ENCODE data around the gene PIGL.
A peak's percentile ranks its signal among the peaks of the same experiment; 100 is the strongest.
"Not testable (repeated sequence)": the region's sequence is repeated elsewhere in the genome, so short reads cannot be mapped to it uniquely, and the experiment has no call there.

The PIGL gene

DNA sequence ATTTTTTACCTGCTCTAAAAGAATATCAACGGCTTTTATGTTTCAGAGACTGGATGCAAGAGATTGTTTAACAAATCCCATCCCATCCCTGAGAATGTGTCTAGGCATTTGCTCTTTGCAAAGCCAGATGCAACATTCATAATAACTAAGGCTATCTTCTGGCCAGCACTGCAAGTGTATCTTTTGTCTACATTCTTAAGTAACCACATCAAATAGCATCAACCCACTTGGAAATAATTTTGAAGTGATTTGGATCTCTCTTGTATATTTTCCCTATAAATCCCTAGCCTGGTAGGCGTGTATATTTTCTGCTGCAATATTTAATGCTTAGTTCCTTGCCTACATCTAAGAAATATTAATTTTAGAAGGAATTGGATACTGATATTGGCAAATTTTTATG lies 64.3 kb downstream of the PIGL start:
- no peak for DNase-seq

DNA sequence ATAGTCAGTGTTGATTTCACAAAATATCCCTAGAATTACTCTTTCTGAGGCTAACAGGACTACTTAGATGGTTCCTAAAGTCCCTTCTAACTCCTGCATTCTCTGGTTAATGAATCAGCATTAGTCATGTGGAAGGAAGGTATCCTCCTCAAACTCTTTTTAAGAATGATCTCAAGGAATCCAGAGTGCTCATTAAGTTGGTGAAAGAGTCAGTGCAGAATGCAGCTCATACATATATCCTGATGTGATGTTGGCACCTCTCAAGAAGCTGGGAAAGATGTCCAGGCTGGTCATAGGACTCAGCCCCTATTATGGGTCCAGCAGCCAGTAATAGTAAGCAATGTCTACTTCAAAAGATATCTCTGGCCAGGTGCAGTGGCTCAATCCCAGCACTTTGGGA lies 65.5 kb downstream of the PIGL start:
- no peak for DNase-seq

DNA sequence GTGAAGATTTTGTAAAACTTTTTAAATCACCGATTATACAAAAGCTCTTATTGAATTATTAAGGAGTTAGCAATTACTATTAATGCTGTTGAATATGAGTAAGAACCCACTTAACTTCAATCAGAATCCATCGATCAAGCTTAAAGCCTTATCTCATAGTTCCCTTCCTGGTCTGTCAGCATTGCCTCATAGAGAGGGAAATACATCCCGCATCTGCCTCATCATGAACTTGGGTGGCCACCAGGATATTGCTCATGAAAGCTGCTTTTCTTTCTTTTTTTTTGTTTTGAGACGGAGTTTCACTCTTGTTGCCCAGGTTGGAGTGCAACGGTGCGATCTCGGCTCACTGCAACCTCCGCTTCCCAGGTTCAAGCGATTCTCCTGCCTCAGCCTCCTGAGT lies 66.7 kb downstream of the PIGL start:
- no peak for DNase-seq

DNA sequence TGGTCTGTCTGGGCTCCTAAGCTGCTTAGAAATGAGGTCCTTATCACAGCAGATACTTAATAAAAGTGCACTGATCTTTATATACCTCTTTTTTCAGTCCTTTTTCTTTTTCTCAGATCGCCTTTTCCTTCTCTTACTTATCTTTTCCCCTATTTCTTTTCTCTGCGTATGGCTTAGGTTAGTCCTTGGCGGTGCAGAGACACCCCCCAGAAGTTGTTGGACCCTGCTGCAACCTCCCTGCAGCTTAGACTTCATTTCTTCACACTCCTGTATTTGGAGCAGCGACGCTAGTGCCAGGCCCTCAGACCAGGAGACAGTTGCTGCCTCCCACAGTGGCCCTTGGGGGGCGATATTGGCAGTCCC lies 68.6 kb downstream of the PIGL start:
- DNase-seq, result no peak

GRCh38 chr17:16286009-16286946 lies 69.3 kb downstream of the PIGL start:
- peak; percentile 84 to 87 for DNase-seq

- DNase-seq, result peak; percentile 38 to 40
Observed at GRCh38 chr17:16286947-16287562, 70.0 kb downstream of the PIGL start.

GRCh38 chr17:16287563-16288027 lies 70.6 kb downstream of the PIGL start:
- no peak for DNase-seq

DNA sequence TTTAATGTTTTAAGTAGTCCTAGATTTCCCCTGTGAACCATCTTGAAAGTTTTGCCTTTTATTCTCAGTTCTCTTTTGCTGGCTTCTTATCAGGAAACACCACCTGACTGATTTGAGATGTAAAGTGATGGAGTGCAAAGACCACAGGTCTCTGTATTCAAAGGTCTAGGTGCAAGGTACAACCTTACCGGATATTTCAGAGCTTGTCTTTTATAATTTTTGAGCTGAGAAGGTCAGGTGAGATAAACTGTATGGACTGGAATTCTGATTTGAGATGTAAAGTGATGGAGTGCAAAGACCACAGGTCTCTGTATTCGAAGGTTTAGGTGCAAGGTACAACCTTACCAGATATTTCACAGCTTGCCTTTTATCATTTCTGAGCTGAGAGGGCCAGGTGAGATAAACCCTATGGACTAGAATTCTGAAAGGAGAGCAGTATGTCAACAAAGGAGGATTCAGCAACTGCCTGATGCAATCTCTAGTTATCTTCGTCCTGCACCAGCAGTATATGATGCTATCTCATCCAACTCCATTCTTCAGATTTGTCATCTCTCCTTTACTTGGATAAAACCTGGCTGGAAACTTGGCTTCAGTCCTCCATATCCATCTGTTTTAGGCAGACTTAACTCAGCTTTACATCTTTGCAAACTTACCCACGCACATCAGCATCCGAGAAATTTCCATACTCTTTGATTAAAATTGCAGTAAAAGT lies 72.0 kb downstream of the PIGL start:
- no peak for DNase-seq

- no peak for DNase-seq
Observed at GRCh38 chr17:16293931-16294330, 76.9 kb downstream of the PIGL start.

GRCh38 chr17:16294560-16294959 lies 77.5 kb downstream of the PIGL start:
- no peak for DNase-seq

DNA sequence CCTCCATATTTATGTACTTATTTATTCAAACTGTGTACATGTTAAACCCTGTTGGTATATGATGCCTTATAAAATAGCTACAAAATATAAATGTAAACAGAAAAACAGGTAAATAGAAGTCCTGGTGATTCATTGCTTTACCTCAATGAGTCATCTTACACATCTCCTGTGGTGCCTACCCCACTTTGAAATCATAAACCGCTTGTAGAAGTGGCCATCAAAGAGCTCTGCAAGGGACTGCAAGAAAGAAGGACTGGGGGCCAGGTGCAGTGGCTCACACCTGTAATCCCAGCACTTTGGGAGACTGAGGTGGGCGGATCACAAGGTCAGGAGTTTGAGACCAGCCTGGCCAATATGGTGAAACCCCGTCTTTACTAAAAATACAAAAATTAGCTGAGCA lies 79.1 kb downstream of the PIGL start:
- not testable (repeated sequence) for DNase-seq

DNA sequence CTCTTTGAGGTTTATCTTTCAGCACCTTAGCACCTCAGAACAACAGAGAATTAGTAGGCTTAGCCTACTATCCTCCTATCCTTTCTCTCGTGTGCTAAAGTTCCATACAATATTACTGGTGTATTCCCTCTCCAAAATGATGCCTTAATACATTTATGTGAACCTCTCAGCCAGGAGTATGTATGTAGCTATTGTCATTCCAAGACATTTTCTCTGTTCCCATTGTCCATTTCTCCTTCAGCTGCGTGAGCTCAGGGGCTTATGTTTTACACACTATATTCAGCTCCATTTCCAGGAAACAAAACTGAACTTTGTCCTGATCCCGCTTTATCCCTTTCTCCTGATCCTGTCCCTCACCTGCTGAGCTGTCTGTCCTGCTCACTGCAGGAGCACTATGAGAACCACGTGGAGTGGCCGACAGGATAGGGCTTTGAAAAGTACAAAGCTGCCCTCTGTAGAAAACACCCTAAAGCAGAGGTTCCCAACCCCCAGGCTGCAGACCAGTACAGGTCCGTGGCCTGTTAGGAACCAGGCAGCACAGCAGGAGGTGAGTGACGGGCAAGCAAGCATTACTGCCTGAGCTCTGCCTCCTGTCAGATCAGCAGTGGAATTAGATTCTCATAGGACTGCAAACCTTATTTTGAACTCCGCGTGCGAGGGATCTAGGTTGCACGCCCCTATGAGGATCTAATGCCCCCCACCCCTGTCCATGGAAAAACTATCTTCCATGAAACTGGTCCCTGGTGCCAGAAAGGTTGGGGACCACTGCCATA lies 80.5 kb downstream of the PIGL start:
- no peak for DNase-seq

DNA sequence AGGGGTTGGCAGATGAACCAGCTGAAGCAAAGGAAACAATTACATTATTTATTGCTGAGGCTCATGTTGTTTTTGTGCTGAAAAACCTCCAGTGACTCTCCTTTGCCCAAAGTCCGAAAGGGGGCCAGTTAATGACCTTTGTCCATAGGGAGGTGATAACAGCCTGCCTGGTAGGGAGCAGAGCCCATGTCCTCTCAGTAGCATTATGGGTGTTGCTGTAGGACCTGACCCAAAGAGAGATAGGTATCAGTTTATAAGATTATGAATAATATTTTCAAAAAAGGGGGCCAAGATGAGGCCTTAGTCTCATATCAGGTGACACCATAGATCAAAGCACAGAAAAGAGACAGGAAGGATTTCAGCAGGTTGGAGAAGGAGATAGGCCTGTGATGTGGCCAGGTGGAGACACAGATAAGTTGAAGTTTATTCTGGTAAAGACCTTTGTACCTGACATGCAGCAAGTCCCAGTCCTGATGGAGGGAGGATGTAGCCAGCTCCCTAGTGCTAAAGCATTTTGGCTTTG lies 81.2 kb downstream of the PIGL start:
- no peak for DNase-seq

DNA sequence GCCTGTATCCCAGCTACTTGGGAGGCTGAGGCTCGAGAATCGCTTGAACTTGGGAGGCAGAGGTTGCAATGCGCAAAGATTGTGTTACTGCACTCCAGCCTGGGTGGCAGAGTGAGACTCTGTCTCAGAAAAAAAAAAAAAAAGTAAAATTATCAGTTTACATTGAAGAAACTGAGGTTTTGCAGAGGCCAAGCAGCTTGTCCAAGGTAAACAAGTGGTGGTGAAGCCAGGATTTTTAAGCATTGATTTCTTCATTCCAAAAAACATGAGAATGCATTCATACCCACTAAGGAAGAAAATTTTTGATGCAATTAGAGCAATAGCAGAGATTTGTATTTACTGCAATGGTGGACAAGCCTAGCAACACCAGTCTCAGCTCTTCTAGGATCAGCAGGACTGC lies 83.5 kb downstream of the PIGL start:
- no peak for DNase-seq

DNA sequence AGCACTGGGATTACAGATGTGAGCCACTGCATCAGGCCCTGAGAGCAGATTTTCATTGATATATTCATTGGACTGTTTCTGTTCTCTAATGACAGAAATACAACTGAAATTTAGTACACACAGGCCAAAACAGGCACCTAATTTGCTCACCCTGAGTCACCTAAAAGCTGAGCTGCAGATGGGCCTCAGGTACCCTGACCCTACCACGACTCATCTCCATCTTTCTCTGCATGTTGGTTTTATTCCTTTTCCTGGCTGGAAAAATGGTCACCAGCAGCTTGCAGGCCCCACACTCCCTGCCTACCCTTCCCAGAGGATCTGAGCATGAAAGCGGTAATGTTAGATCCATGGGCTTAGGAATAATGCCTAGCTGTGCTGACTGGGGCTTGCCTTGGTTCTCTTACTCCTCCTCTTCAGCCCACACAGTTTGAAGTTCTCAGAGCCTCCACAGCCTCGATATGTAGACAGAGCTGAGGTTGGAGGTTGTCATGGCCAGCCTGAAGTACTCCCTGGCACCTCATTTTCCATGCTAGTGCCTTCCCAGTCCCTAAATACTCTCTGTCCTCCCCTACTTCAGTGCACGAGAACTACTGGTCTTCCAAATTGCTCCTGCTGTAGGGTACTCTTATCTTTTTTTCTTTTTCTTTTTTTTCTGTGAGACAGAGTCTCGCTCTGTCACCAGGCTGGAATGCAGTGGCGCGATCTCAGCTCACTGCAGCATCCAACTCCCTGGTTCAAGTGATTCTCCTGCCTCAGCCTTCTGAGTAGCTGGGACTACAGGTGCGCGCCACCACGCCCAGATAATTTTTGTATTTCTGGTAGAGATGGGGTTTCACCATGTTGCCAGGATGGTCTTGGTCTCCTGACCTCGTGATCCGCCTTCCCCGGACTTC lies 85.2 kb downstream of the PIGL start:
- DNase-seq, result no peak

DNA sequence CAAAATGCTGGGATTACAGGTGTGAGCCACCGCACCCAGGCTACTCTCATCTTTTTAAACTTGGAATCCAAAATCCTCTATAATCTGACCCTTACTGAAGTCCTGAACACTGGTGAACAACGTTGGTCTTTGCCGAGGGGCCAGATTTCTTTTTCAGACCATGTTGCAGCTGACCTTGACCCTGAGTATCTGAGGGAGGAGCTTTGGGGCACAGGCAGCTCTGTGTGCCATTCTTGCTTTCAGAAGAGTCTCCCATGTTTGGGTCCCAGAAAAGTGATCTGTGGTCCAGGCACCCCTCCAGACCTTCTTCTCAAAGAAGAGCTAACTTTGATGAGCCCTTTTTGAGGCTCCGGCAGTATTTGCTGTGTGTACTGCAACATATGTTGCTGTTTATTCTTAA lies 85.8 kb downstream of the PIGL start:
- no peak for DNase-seq

DNA sequence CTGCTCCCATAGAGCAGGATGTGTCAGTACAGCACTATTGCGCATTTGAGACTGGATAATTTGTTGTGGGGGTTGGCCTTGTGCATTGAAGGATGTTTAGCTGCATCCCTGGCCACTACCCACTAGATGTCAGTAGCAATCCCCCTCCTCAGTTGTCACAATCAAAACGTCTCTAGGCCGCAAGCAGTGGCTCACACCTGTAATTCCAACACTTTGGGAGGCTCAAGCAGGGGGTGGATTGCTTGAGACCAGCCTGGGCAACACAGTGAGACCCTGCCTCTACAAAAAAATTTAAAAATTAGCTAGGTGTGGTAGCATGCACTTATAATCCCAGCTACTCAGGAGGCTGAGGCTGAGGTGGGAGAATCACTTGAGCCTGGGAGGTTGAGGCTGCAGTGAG lies 87.8 kb downstream of the PIGL start:
- peak in 1 of 2 experiments; percentile 23 for DNase-seq

DNA sequence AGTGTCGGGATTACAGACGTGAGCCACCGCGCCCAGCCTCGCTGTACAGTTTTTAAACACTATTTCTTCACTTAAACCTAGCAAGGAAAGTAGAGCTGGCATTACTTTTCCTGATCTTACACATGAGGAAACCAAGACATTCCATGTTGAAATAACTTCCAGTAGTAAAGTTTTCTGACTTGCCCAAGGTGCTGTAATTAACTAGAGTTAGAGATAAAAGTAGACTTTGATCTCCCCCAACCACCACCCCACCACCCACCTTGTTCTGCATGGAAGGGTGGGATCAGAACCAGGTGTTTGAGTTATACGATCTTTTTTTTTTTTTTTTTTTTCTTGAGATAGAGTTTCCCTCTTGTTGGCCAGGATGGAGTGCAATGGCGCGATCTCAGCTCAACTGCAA lies 89.2 kb downstream of the PIGL start:
- no peak for DNase-seq

GRCh38 chr17:16312061-16312460 lies 95.1 kb downstream of the PIGL start:
- DNase-seq, result not testable (repeated sequence)

GRCh38 chr17:16313139-16314090 lies 96.4 kb downstream of the PIGL start:
- DNase-seq, result no peak

Measured in activated T-cell treated with anti-CD3 and anti-CD28 coated beads, Interleukin-2, amount 50 U/mL, for 48 hours (primary cell).